GM10266 (cell line): ENCODE data around the gene MIEN1.

Experiments
- DNase-seq: peaks from one replicate; pipeline ENCODE4 v3.0.0; 2012; ENCODE audit errors: extremely low spot score
- CTCF ChIP-seq: IDR thresholded peaks from 2 replicates; pipeline ENCODE4 v1.5.1; 2012; ENCODE audit warnings: mild to moderate bottlenecking, low read depth; ENCODE audit not compliant: control insufficient read depth, insufficient read depth; ENCODE audit errors: missing control alignments

MIEN1 gene

GRCh38 chr17:39687101-39687545 lies 43.2 kb downstream of the MIEN1 start:
- TF ChIP-seq CTCF: no peak
- DNase-seq: no peak

GRCh38 chr17:39684369-39685192 lies 45.8 kb downstream of the MIEN1 start:
- no peak for TF ChIP-seq CTCF
- no peak for DNase-seq

- no peak for DNase-seq
- TF ChIP-seq CTCF: no peak
Measured at GRCh38 chr17:39683295-39683939, 46.9 kb downstream of the MIEN1 start.

GRCh38 chr17:39679521-39680192 lies 50.7 kb downstream of the MIEN1 start:
- no peak for DNase-seq
- TF ChIP-seq CTCF: no peak
